HG03520 (cell line): ENCODE results near the gene ACSS2.
A peak's percentile ranks its signal among the peaks of the same experiment; 100 is the strongest.

Experiments used
- ATAC-seq: cut with Tn5 transposase; IDR thresholded peaks from one replicate; pipeline ENCODE4 v1.9.1; 2021; ENCODE audit warnings: mild to moderate bottlenecking, moderate library complexity; ENCODE audit not compliant: unreplicated experiment

The ACSS2 gene, protein sequence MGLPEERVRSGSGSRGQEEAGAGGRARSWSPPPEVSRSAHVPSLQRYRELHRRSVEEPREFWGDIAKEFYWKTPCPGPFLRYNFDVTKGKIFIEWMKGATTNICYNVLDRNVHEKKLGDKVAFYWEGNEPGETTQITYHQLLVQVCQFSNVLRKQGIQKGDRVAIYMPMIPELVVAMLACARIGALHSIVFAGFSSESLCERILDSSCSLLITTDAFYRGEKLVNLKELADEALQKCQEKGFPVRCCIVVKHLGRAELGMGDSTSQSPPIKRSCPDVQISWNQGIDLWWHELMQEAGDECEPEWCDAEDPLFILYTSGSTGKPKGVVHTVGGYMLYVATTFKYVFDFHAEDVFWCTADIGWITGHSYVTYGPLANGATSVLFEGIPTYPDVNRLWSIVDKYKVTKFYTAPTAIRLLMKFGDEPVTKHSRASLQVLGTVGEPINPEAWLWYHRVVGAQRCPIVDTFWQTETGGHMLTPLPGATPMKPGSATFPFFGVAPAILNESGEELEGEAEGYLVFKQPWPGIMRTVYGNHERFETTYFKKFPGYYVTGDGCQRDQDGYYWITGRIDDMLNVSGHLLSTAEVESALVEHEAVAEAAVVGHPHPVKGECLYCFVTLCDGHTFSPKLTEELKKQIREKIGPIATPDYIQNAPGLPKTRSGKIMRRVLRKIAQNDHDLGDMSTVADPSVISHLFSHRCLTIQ

DNA sequence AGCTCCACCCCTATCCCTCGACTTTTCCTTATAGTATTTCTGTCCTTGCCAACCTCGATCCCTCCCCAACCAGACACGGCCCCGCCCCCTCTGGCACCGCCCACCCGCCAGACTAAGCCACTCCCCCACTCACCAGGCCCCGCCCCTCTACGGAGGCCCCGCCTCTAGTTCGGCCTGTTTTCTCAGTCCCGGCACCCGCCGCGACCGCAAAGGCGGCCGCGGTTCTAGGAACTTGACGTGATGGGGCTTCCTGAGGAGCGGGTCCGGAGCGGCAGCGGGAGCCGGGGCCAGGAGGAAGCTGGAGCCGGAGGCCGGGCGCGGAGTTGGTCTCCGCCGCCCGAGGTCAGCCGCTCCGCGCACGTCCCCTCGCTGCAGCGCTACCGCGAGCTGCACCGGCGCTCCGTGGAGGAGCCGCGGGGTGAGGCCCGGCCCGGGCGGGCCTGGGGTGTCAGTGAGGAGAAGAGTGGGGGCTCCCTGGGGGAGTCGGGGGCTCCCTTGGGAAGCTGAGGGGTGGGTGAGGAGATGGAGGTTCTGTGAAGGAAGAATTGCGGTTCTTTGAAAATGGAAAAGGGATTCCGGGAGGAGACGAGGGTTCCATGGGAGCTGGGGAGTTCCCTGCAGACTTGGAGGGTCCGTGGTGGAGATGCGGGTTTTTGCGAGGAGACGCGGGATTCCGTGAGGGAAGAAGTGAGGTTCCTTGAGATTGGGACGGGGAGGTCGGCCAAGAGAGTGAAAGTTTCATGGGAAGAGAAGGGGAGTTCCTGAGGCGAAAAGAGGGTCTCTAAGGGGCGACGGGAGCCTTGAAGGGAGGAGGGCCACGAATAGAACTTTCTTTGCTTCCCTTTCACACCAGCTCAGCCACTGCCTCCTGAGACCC, at the start of gene ACSS2:
Gene ACSS2 (plus strand): TSS at position 207 of the 877 bp plus-strand sequence. CDS start 34 bp downstream, at position 241.
- peak; percentile 34 for ATAC-seq

DNA sequence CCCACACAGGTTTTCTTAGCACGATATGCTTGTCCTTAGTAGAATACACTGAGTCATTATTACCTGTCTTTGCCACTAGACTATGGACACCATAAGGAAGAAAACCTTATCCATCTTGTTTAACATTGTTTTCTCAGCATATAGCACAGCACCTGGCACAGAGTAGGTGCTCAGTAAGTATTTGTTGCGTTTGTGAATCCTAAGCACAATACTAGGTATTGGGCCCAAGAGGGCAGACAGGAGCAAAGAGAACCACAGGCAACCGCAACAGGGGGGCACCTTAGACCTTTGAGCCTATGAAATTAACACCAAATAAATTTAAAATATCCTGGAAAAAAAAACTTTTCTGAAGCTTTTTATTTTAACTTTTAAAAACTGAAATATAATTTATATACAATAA, 47.2 kb upstream of the ACSS2 start:
- ATAC-seq, result no peak

DNA sequence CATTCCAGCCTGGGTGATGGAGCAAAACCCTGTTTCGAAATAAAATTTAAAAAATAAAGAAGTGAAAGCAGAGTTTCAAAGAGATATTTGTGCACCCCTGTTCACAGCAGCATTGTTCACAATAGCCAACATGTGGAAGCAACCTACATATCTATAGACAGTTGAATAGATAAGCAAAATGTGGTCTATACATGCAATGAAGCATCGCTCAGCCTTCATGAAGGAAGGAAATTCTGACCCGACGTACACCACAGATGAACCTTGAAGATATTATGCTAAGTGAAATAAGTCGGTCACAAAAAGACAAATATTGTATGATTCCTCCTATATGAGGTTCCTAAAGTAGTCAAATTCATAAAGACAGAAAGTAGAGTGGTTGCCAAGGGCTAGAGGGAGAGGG, 44.5 kb upstream of the ACSS2 start:
- no peak for ATAC-seq

DNA sequence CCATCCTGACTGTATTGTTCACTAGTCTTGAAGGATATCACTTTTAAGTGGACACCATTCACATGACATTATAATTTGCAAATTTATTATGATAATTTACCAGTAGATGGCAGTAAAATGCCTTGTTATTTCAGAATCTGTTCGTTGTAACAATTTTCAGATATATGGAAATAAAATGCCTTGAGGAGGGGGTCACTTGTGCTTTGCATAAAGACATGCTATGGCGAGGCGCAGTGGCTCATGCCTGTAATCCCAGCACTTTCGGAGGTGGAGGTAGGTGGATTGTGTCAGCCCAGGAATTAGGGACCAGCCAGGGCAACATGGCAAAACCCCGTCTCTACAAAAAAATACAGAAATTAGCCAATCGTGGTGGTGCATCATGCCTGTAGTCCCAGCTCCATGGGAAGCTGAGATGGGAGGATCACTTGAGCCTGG, 41.9 kb upstream of the ACSS2 start:
- no peak for ATAC-seq

DNA sequence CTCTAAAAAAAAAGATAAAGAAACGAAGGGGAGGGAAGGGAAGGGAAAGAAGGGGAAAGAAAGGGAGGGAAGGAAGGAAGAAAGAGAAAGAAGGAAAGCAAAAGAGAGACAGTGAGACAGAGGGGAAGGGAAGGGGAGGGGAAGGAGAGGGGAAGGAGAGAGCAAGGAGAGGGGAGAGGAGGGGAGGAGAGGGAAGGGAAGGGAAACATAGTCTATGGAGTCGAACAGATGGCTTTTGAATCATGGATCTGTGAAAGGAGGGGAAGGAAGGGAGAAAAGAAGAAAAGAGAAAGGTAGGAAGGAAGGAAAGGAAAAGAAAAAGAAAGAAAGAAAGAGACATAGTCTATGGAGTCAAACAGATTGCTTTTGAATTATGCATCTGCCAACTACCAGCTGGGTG, 34.3 kb upstream of the ACSS2 start:
- no peak for ATAC-seq

DNA sequence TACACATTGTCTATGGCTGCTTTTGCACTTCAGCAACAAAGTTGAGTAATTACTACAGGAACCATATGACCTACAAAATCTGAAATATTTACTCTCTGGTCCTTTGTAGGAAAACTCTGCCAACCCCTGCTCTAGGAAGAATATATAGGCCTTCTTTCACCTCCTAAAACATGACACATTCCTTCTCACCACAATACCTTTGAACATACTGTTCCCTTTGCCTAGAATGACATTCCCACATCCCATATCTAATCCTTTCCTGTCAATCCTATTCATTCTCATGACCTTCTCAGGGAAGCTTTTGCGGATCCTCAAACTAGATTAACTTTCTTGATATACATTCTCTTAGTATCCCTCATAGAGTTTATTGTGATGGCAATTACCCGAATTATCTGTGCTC, 33.0 kb upstream of the ACSS2 start:
- no peak for ATAC-seq

DNA sequence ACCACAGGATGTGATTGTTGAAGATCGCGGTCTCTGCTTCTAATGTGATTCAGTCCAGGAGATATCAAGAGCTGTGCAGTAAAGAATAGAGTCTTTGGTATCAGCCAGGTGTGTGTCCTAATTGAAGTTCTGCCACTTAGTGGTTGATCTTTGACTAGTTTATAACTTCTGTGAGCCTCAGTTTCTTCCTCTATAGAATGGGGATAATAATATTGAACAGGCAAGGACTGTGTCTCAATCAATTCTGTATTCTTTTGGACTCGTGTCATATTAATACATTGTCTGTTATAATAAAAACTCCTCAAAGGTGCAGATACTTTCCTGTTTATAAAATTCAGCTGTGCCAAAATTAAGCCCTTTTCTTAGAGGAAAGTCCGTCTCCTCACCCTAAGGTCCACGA, 27.8 kb upstream of the ACSS2 start:
- ATAC-seq, result no peak

DNA sequence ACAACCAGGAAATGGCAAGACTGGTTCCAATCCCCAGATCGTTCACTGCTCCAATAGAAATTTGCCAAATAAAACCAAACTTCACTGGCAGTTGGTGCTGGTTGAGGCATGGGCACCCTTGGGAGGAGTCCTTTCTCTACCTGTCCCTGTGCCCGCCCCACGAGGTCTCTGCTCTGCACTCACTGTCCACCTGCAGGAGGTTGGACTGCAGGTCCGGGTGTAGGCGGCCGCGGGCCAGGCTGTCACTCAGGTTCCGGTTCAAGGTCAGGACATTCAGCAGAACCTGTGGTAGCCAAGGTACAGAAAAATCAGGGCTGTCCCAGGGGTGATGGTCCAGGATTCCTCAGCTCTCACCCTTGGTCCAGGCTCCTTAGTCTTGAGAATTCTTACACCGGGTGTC, 26.6 kb upstream of the ACSS2 start:
- ATAC-seq, result no peak

DNA sequence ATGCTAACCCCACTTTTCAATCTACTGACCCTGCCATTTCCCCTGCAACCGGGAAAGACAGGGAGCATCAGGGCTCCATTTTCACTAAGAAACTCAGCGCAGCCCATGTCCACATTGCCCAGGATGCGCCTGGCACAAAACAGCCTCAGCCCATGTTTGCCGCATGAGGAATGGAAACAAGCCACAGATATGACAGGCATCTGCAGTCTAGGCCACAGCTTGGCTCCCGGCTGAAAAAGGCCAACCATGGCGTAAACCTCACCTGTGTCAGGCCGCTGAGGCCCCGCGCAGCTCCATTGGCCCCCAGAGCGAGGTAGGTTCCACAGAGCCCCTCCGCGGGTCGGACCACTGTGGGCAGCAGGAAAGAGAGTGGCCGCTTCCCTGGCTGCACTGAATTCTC, 25.4 kb upstream of the ACSS2 start:
- ATAC-seq, result no peak

DNA sequence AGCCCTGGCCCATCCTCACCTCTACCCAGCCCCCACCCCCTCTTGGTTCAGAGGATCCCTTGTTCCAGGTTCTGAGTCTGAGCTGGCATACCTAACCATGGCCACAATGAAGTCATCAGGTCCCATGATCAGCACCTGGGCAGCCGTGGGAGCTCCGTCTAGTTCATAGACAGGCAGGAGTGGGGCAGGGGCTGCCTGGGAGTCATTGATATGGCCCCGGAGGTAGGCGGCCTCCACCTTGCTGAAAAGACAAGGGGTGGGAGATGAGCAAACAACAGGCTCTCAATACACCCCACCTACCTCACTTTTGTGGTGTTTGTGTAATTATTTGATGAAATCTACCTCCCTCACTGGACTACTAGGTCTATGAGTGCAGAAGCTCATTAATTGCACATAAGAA, 24.1 kb upstream of the ACSS2 start:
- no peak for ATAC-seq

DNA sequence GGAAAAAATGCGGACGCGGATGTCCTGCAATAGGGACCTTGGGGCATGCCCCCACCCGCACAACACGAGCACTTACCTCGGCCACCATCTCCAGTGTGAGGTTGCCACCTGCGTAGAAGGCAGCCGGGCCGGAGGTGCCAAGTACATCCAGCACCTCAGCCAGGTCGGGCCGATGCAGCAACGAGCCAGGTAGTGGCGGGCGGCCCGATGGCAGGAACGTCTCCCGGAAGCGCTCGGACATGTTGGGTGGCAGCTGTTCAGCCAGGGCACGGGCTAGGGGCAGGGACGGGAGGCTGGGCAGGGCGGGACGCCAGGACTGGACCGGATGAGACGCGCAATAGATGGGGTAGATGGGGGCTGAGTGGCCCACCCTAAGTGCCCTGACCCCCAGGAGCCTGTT, 17.0 kb upstream of the ACSS2 start:
- ATAC-seq, result no peak

DNA sequence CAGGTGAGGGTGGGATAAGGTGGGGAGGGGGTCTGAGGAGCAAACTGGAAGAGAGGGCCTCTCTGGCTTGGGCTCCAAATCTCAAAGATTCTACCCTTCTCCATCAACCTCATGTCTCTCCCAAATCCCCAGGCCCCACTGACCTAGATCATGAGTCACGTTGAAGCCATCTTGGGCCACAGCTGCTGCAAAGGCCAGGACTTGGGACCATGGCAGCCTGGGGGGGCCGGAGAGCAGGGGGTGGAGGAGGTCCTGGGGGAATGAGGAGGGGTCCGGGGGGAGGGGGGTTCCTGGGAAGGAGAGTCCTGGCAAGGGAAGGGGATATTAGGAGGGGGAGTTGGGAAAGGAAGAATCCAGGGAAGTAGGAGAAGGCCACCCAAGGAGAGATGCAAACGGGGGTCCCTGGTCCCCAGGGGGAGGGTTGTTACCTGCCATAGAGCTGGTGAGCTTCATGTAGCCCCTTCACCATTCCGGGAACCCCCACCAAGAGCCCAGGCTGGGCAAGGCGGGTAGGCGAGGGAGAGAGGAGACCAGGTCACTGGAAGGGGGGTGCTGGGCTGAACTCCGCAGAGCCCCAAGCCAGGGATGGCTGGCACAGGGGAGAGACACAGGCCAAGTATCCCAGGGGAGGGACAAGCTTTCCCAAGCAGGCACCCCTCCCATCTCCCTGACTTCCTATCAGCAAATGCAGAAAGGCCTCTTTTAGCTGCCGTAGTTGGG, 16.4 kb upstream of the ACSS2 start:
- ATAC-seq, result no peak

DNA sequence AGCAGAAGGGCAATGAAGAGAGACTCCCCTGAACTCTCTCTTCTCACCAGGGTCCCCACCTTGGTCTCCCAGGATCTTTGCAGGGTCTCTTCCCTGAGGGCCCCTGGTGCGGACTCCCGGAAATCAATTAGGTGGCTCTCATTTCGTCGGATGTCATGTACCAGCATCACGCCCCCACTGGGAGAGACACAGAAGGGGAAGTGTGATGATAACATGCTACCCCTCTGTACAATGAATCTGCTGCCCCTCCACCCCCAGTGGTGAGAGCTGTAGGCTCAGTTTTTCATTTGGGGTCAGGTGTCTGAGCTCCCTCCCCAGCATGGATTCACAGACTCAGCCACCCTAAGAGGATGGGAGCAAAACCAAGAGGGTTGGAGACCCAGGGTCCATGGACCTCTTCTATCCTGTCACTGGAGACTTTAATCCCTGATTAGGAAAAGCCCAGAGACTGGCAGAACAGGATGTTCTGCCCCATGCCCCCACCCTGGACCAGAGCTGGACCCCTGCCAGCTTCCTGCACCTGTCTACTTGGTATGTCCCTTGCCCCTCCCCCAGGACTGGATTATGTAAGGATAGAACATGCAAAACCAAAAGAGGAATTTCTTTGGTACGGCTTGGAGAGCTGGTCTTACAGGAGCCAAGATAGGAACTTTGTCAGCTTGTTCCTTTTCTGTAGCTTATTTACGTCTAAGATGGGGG, 14.9 kb upstream of the ACSS2 start:
- ATAC-seq, result no peak

DNA sequence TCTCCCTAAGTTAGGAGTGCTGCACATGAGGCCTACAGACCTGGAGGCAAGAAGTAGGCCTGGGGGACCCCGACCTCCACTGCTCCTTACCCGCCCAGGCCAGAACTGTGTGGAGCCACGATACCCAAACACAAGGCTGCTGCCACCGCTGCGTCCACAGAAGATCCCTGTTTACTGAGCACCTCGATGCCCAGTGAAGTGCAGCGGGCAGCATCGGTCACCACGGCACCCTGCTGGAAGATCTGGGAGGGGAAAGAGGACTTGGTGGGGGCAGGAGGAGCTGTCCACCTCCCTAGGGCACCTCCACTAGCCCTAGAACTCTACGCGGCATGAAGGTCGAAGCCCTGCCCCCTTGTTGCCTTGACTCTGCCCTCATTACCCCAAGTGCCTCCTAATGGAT, 13.7 kb upstream of the ACSS2 start:
- no peak for ATAC-seq

DNA sequence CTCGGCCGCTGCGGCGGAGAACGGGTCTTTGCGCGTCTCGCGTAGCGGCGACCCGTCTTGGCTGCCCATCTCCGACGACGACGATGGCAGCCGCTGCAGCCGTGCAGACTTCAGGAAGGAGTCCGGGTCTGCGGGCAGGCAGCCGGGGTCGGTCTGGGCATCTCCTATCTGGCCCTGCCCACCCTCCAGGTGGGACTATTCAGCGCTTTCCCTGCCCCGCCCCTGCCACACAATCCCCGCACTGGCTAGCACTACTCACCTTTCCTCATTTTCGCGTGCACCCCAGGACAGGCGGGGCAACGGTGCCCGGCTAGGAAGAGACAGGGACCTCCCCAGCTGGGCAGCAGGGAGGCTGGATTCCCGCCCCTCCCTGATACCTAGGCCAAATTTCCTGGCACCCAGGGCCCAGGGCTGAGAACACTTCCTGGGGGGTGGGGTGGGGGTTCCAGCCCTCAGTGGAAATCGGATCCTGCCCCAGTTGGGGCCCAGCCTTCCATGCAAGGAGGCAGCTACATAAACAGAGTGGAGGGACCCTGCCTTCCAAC, 12.9 kb upstream of the ACSS2 start:
- no peak for ATAC-seq

DNA sequence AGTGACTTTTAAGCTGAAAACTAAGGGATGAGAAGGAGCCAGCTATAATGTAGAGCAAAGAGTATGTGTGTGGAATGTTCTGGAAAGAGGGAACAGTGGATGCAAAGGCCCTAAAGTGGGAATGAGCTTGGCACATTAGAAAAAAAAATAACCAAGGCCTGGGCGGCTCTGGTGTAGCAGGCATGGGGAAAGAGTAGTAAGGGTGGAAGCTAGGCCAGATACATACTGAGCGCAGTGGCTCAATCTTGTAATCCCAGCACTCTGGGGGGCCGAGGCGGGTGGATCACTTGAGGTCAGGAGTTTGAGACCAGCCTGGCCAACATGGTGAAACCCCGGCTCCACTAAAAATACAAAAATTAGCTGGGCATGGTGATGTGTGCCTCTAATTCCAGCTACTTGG, 12.2 kb upstream of the ACSS2 start:
- ATAC-seq, result no peak

DNA sequence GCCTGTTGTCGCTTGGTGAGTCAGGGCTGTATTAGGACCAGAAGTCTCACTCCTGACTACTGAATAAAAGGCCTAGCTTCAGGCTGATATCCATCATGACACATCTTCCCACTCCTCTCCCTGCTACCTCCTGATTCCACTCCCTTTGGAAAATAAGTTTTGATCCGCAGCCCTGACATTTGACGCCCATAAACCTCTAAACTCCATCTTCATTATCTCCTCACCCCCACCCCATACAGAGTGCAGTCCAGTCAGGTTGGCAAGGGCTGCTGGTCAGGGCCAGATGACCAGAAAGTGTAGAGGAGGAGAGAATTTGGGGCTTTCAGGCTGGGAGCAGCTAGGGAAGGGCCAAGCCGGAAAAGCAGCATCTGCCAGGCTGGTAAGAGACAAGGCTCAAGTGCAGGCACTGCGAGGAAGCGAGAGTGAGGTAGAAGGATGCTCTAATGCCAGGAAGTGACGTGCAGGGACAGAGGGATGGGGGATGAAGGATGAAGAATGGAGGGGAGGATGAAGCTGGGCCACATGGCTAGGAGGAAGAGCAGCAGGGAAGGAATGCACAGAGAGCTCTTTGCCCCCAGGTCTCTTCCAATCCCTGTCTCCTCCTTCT, 5.0 kb upstream of the ACSS2 start:
- ATAC-seq, result no peak

DNA sequence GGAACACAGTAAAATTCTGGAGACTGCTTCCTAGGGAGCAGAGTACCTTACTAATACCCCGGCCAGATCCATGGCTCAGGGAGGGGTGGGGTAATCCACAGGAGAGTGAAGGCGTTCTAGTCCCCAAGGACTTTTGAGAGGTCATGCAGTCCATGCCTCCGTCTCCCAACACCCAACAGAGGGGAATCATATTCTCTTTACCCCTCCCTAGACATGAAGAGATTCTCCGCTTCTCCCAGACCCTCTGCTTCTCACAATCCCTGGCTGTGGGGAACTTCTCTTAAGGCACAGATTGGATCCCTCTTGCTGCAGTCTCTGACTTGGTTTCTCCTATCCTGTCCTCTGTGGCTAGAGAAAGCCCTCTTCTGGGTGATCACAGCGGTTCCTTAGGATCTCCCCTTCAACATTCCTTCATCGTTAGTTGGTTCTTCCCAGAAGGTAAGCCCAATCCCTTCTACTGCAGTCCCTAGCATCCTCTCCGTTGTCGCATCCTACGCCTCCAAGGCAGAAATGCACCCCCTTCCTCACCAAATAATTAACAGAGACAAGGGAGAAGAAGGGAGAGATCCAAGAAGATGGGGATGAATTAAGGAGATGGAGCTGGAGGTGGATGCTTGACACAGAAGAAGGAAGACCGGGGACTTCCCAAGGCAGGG, 4.3 kb upstream of the ACSS2 start:
- ATAC-seq, result no peak

DNA sequence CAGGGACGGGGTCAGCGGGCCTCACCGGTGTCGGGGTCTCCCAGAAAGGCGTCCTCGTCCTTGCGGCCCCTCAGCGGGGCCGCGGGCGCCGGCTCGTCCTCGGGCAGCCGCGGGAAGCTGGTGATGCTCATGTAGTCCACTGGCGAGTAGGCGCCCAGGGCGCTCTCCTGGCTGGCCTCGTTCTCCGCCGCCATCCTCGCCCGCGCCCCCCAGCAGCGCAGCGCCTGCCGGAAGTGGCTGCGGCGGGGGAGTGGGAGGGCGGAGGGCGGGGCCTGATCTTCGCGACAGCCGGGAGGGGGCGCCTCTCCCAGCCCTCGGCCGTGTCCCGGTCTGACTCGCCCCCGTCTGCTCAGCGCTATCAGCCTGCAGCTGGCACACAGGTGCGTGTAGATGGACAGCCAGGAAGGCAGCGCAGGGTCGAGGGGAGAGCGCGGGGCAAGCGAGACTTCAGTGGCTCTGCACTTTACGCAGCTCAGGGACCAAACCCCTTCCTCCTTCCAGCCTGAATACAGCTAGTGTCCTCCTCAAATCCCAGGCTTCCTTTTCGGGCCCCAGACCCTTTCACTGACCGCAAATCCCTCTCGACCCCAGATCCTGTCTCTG, 3.7 kb upstream of the ACSS2 start, which contains the start of gene GGT7:
Gene GGT7 (minus strand): TSS at position 235 of the 603 bp plus-strand sequence. CDS start 41 bp downstream, at position 194.
- ATAC-seq, result peak; percentile 45
